Spleen (tissue), 7 donors: ENCODE results near the gene TAS2R20.
"Not testable (repeated sequence)": the region's sequence is repeated elsewhere in the genome, so short reads cannot be mapped to it uniquely, and the experiment has no call there.

ENCODE experiments used
- POLR2A ChIP-seq, 3 donors: fragments of 450-650 bp; IDR thresholded peaks; one replicate each; pipeline ENCODE4 v1.5.1; 2017; ENCODE audit warnings: antibody characterized with exemption in 3 of 3, mild to moderate bottlenecking in 1 of 3
- POLR2AphosphoS5 ChIP-seq, 3 donors: sonication (generic); formaldehyde crosslinking; IDR thresholded peaks; one replicate each; pipeline ENCODE4 v1.5.1; 2017; ENCODE audit warnings: antibody characterized with exemption in 3 of 3
- TF ChIP-seq, protein P1 (sequence below), 11 experiments: fragments of 200-600 bp in 7 of 11; fragments of 450-650 bp in 4 of 11; sonication (generic) in 4 of 11; IDR thresholded peaks in 8 of 11; conservative IDR thresholded peaks in 3 of 11; 1 replicate in 7 of 11; 2 replicates in 4 of 11; pipeline versions ENCODE4 v1.4.0 to v1.8.0; 2016 to 2021; ENCODE audit warnings: antibody characterized with exemption in 11 of 11, inconsistent platforms in 4 of 11, mild to moderate bottlenecking in 1 of 11
- donor health status: DM: no; HTN: no; CAD: no; lungs with moderate emphysema.
- donor health status: DM: no; HTN: no; CAD: no.
- donor health status: DM: no; HTN: no; CAD: no.

DNA sequence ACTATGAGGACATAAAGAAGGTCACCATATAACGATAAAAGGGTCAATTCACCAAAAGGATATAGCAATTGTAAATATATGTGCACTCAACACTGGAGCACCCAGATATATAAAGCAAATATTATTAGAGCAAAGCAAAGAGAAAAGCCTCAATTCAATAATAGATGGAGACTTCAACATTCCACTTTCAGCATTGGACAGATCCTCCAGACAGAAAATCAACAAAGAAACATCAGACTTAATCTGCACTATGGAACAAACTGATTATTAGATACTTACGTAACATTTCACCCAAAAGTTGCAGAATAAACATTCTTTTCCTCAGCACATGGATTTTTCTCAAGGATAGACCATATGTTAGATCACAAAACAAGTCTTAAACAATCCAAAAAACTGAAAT is 43.3 kb upstream of the TAS2R20 start:
- TF ChIP-seq, protein P1, sequence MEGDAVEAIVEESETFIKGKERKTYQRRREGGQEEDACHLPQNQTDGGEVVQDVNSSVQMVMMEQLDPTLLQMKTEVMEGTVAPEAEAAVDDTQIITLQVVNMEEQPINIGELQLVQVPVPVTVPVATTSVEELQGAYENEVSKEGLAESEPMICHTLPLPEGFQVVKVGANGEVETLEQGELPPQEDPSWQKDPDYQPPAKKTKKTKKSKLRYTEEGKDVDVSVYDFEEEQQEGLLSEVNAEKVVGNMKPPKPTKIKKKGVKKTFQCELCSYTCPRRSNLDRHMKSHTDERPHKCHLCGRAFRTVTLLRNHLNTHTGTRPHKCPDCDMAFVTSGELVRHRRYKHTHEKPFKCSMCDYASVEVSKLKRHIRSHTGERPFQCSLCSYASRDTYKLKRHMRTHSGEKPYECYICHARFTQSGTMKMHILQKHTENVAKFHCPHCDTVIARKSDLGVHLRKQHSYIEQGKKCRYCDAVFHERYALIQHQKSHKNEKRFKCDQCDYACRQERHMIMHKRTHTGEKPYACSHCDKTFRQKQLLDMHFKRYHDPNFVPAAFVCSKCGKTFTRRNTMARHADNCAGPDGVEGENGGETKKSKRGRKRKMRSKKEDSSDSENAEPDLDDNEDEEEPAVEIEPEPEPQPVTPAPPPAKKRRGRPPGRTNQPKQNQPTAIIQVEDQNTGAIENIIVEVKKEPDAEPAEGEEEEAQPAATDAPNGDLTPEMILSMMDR (IDR thresholded peaks at IDR 0.05 in 8 of 11, conservative IDR thresholded peaks at IDR 0.05 in 3 of 11), result not testable (repeated sequence)
- TF ChIP-seq POLR2A, POLR2AphosphoS5 (IDR thresholded peaks at IDR 0.05): not testable (repeated sequence)
